Ishikawa (cell line): ENCODE data around the gene PRCP.

Source experiments
- CEBPB ChIP-seq: IDR thresholded peaks from 2 replicates; pipeline ENCODE4 v1.6.1; 2012
- CREB1 ChIP-seq: IDR thresholded peaks from 2 replicates; pipeline ENCODE4 v1.6.1; 2012; ENCODE audit warnings: low read depth
- EGR1 ChIP-seq: IDR thresholded peaks from 2 replicates; pipeline ENCODE4 v1.6.1; 2012
- EP300 ChIP-seq: IDR thresholded peaks from 2 replicates; pipeline ENCODE4 v1.6.1; 2012; ENCODE audit warnings: borderline replicate concordance
- FOXM1 ChIP-seq: IDR thresholded peaks from 2 replicates; pipeline ENCODE4 v1.6.1; 2012; ENCODE audit warnings: low read depth, borderline replicate concordance
- MAX ChIP-seq: IDR thresholded peaks from 2 replicates; pipeline ENCODE4 v1.6.1; 2012
- NFIC ChIP-seq: IDR thresholded peaks from 2 replicates; pipeline ENCODE4 v1.6.1; 2012
- RAD21 ChIP-seq: IDR thresholded peaks from 2 replicates; pipeline ENCODE4 v1.6.1; 2012; ENCODE audit warnings: low read depth
- REST ChIP-seq: IDR thresholded peaks from 2 replicates; pipeline ENCODE4 v1.6.1; 2012; ENCODE audit warnings: low read depth, mild to moderate bottlenecking
- TAF1 ChIP-seq: IDR thresholded peaks from 2 replicates; pipeline ENCODE4 v1.6.1; 2012; ENCODE audit warnings: low read depth, mild to moderate bottlenecking
- TCF12 ChIP-seq: IDR thresholded peaks from 2 replicates; pipeline ENCODE4 v1.6.1; 2012; ENCODE audit warnings: low read depth
- TEAD4 ChIP-seq: IDR thresholded peaks from 2 replicates; pipeline ENCODE4 v1.6.1; 2012
- YY1 ChIP-seq: IDR thresholded peaks from 2 replicates; pipeline ENCODE4 v1.6.1; 2012; ENCODE audit warnings: low read depth
- ZBTB7A ChIP-seq: IDR thresholded peaks from 2 replicates; pipeline ENCODE4 v1.6.1; 2012; ENCODE audit warnings: low read depth
- TF ChIP-seq, protein P1 (sequence below): IDR thresholded peaks from 2 replicates; pipeline ENCODE4 v1.6.1; 2012

The PRCP gene

GRCh38 chr11:82826526-82826925, 73.7 kb downstream of the PRCP start:
- TF ChIP-seq RAD21 (no peak), TAF1 (no peak), CEBPB (no peak), FOXM1 (no peak), ZBTB7A (no peak), EP300 (no peak), CREB1 (no peak)

DNA sequence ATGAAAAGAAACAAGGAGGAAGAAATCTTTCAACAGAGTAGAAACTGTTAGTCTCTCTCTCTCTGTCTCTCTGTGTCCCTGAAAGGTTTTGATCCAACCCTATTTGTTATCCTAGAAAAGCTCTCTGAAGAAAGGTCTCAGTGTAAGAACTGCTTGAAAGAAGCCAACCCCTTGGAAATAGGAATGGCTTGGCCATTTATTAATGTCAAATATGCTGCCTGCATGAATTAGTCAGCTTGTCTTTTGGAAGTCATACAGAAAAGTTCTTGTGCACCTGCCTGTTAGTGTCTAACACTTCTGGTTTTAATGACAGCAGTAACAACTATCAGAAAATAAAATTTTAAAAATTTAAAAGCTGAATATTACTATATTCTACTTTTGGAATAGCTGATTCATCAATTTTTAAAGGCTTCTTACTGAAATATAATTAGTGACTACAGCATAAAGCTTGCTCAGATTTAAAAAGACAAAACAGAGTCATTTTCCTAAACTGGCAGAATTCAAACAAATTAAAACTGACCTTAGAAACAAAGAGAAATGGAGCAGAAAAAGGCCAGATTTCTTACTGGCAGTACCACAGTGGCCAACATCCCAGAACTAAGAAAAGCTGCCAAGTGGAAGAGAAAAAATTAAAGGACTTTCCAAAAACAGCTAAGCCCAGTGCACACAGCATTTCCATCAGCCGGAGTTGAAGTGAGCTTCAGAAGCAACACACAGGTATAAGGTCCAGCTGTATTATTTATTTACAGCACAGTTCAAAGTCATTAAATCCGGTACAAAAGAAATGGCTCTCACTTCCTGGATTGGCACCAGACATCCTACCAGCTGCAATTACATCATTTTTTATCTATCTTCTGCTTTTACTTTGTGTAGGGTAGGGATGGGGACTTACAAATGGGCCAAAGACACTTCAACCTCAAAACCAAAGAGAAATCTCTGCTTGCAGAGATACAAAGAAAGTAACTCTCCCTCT, 76.3 kb downstream of the PRCP start:
- TF ChIP-seq FOXM1 (no peak), CREB1 (no peak), REST (no peak), TEAD4 (no peak), TCF12 (no peak), ZBTB7A (no peak), TAF1 (no peak), YY1 (no peak), EGR1 (no peak), MAX (no peak), CEBPB (no peak), RAD21 (no peak)
- TF ChIP-seq, protein P1, sequence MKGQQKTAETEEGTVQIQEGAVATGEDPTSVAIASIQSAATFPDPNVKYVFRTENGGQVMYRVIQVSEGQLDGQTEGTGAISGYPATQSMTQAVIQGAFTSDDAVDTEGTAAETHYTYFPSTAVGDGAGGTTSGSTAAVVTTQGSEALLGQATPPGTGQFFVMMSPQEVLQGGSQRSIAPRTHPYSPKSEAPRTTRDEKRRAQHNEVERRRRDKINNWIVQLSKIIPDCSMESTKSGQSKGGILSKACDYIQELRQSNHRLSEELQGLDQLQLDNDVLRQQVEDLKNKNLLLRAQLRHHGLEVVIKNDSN: no peak

- TF ChIP-seq CREB1: no peak
- TF ChIP-seq TCF12: no peak
- TF ChIP-seq ZBTB7A: no peak
- TF ChIP-seq CEBPB: no peak
These were observed 81.7 kb downstream of the PRCP start for GRCh38 chr11:82818409-82819043.

DNA sequence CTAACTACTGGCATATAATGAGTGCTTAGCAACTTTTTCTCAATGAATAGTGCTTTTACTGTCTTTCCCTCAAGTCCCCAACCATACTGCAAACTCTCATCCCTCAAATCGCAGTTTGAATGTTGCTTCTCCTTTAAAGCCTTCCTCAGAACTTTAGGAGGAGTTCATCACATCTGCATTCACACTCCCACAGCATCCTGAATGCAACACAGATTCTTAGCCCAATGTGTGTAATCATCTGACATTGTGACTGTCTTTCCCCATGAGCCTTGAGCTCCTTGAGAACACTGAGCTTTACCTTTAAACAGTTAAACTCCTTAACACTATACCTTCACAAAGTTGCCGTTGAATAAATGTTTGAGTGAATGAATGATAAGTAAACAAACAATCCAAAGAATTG, 84.8 kb downstream of the PRCP start:
- TF ChIP-seq YY1 (no peak), RAD21 (no peak), CEBPB (no peak), EP300 (no peak)

DNA sequence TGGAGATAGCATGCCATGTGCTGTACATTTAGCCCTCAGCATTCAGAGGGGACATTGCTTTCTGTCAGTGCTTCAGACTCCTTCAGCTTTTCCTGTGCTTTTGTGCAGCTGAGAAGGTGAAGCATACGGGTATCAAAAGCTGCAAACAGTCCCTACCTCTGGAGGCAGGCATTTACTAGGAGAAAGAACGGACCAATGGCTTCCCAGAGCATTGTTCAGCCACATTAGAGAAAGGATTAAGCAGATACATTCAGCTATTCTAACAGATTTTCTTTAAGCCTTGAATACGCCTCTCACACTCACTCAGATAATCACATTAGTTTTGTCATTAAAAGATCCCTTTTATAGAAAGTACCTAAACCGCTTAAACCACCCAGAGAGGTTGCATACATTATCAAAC, 85.9 kb downstream of the PRCP start:
- no peak for TF ChIP-seq ZBTB7A
- no peak for TF ChIP-seq YY1
- TF ChIP-seq CREB1: no peak
- TF ChIP-seq CEBPB: no peak
- no peak for TF ChIP-seq REST
- no peak for TF ChIP-seq TEAD4
- no peak for TF ChIP-seq FOXM1
- TF ChIP-seq RAD21: no peak
- TF ChIP-seq EP300: no peak
- no peak for TF ChIP-seq TAF1
- TF ChIP-seq NFIC: no peak
- TF ChIP-seq TCF12: no peak
- TF ChIP-seq, protein P1: no peak
- TF ChIP-seq MAX: no peak
- no peak for TF ChIP-seq EGR1

DNA sequence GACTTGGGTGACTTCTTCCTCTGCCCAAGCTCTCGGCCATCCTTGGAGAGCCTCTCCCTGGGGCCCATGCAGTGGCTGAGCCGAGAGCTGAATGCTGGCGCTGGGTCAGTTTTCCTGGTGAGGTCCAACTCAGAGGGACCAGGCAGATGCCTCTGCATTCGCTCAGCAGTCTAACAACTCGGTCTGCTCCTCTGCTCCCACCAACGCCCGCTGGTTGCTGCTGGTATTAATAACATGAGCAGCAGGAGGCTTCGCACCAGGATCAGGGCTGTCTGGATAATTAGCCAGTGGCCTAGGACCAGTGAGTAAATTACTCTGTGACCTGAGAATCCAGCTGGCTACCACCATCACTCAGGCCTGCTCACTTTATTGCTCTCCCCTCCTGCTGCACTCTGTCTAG, 88.9 kb downstream of the PRCP start:
- TF ChIP-seq CEBPB: no peak
- TF ChIP-seq YY1: no peak
- TF ChIP-seq, protein P1: no peak
- no peak for TF ChIP-seq EGR1
- TF ChIP-seq TEAD4: no peak
- TF ChIP-seq FOXM1: no peak
- no peak for TF ChIP-seq NFIC
- TF ChIP-seq ZBTB7A: no peak
